Measurements from ENCODE around the gene TOGARAM2.

The TOGARAM2 gene

DNA sequence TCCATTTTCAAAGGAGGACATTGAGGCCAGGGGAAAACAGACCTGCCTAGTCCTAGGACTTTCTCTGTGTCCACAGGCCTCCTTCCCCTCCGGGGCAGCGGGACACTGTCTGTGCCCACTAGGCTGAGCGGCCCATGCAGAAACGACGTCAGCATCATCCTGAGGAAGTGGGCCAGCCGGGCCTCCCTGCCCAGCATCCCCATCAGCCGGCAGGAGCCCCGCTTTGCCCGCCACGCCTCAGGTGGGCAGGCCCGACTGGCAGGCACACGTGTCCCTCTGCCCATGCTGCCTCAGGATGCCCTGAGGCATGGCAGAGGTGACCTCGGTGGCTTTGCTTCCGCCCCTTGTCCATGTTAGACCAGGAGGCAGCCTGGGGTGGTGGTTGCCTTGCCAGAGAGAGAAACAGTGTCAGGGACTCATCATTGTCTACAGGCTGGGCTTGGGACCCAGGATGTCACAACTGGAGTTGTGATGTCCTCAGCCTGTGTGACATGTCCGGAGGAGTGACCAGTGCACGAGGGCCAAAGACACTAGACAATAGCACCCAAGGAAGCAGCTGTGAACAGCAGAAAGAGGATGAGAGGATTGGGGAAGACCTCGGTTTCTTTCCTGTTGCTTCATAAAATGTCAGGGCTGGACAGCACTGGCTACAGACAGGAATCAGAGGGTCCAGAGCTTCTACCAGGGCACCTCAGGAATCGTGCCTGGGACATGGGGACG lies 36.8 kb downstream of the TOGARAM2 start:
- no peak for DNase-seq

DNA sequence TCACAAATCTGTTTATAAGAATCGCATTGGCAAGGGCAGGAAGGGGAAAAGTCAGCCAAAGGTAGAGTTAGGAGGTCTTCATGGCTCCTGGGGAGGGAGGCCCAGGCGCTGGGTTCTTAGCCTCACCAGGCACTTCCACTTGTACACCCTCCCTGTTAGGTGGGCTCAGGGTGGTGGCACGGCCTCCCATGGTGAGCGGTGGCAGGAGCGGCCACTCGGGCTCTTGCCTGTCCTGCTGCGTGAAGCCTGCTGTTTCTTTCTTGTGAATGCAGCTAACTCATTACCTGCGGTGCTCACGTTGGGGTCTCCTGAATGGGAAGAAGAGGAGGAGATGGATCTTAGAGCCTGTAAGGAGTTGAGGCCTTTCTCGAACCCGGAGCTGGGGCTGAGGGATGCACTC lies 40.8 kb downstream of the TOGARAM2 start:
- no peak for DNase-seq

DNA sequence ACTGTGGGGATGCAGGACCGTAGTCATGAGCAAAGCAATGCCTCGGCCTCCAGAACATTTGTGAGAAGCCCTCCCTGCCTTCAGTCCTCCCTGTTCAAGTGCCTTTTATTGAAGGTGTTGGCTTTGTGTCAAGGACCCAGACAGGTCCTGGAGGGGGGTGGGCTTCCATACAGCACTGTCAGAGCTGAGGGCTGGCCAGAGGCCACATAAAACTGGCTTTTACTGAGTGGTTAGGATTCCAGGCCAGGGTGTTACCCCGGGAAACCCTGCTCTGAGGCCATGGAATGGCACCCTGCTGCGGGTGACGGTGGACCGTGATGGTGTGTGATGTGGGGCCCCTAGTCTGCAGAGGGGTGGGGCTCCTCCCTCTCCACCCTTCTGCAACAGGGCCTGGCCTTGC lies 41.6 kb downstream of the TOGARAM2 start:
- peak in 10 of 56 donors; percentile 4 to 54 (median 28) for DNase-seq

DNA sequence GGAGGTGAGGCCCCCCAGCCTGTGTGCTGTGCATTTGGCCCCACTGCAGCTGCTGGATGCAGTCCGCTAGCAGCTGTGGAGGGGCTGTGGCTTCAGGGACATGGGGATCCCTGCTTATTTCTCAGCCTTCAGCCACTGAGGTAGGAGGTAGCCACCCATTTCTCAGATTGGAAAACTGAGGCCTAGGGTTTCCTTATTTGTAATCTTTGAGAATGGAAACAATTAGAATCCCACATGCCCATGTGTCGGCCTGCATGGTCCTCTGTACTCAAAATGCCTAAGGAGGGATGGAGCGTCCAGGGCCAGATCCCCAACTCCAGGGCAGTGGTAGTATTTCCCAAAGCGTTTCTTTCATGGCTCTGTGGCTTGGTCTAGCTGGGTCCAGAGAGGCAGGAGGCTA lies 42.1 kb downstream of the TOGARAM2 start:
- no peak for DNase-seq

DNA sequence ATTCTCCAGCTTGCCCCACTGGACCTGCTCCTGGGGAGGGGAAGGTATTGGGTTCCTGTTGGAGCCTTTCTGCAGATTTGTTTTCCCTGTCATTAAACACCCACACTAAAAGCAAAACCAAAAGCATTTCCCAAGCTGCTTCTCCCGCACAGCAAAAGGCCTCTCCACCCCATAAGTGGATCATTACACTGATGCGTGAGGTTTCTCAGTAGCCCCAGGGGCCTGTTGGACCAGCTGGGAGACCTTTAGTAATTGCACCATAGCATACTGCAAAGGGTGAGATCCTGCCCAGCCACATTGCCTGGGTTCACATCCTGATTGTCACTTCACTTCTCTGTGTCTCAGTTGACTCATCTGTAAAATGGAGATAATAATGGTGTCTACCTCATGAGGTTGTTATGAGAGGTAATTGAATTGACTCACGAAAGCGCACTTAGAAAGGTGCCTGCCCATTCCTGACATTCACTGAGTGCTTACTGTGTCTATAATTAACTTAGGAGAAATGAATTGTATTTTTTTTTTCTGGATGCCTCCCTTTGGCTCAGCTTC lies 43.9 kb downstream of the TOGARAM2 start:
- no peak for DNase-seq

DNA sequence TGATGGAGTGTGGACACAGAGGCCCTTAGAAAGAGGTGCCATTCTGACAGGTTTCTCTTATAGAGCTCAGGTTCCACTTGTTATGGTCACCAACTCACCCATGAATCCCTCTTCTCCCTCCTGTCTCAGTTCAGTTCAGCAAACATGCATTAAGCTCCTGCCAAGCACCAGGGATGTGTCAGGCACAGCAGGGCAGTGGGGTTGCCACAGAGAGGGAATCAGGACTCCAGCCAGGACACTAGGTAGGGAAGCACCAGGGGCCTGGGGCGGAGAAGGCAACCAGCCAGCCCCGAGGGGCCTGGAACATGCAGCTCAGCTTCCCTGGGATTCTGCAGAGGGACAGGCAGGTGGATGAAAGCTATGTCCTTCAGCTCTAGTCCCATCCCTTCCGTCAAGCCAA lies 44.6 kb downstream of the TOGARAM2 start:
- DNase-seq, result no peak

DNA sequence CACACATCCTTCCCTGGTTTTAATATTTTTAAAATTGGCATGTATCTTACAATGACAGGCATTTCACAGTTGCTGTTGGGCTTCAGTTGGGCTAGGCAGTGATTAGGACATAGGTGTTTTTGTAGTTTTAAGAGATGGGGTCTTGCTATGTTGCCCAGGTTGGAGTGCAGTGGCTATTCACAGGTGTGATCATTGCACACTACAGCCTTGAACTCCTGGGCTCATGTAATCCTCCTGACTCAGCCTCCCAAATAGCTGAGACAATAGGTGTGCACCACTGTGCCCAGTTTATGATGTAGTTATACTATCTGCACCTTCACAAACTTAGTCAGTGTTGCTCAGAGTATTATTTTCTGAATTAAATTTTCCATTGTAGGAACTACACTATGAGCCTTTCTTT lies 49.9 kb downstream of the TOGARAM2 start:
- no peak for DNase-seq

DNA sequence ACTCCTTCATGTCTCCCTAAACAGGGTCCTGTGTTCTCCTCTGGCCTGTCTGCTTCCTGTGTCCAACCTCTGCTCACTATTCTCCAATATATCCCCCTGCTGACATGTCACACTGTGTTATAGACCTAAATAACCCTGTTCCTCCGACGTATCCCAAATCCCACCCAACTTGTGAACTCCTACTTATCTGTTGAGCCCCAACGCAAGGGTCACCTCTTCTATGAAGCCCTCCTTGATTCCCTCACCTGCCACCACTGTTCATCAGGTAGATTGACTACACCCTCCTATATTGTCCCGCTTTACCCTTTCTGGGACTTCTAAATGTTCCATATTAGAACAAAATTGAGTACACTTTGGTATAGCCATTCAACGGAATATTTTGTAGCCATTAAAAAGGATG lies 51.1 kb downstream of the TOGARAM2 start:
- DNase-seq, result no peak

DNA sequence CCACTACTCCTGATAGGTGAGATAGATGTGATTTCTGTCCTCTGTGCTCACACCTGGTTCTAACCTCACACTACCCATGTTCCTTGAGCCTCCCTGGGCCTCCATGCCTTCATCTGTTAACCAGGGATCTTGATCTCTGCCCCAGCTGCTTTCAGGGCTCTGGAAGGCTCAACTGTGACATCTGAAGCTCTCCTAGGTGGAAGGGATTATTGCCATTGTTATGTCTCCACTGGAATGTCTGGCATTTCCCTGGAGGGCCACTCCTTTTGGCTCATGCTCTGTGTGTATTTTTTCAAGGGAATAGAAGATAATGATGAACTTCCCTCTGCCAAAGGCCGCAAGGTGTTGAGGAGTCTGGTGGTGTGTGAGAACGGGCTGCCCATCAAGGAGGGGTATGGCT lies 52.1 kb downstream of the TOGARAM2 start:
- no peak for DNase-seq

DNA sequence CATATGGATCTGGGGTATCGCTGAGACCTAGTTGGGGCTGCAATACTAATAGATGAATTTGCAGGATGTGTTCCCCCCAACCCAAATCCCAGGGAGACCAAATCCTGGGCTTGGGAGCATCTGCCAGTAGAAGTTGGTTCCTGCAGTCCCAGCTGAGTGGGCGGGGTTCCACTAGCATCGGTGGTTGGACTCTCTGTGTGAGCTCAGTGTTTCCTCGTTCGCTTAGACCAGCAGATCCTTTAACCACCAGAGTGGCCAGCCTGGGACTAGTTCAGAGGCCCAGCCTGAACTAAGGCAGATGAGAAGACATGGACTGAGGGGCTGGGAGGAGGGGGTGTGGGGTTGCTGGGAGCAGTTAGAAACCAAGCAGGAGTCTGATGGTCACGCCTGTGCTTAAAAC lies 52.6 kb downstream of the TOGARAM2 start:
- DNase-seq, result no peak

DNA sequence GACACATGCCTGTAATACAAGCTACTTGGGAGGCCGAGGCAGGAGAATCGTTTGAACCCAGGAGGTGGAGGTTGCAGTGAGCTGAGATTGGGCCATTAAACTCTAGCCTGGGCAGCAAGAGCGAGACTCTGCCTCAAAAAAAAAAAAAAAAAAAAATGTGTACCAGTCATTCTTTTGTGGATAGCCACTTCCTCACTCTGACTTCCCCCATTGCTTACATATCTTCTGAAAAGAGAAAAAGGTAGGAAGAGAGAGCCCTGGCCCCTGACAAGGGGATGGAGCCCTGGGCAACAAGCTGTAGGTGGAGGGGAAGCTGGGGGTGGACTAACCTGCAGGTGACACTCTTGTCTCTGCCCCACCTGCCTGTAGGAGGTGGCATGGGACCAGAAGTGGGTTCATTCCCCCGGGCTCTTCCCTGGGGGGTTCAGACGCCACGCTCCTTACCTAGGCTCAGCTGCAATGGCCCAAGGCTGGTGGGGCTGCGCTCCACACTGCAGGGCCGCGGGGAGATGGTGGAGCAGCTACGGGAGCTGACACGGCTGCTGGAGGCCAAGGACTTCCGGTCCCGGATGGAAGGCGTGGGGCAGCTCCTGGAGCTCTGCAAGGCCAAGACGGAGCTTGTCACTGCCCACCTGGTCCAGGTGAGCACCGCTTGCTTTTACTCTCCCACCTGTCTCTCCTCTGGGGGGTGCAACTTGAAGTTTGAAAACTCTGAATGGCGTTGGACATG lies 54.1 kb downstream of the TOGARAM2 start:
- DNase-seq, result no peak

DNA sequence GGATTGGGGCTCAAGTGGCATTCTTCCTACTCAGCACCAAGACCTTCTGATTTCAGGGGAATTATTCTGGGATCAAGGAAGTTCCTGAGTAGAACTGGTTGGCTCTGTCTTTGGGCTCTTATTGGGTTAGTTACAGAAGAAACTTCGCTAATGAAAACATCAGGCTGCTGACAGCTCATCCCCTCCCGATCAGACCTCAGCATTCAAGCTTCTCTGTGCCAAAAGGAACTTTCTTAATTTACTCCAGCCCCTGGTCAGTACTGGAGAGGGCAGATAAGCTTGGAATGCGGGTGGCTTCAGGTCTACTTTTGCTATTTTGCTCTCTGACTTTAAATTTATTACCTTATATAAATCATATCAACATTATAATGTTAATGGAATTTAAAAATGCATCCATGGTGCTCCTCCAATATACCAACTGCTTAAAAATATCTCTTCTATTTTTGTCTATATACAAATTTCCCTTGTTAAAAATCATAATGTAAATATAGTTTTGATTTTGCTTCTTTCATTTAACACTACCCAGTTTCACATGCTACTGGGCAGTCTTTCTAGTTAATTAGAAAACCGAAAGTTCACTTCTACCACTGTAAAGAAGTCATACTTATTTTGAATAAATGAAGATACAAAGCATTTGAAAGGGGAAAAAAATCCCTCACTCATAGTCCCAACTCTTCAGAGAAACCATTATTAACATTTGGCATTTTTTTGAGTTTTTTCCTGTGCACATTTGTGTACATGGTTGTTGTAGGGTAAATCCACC lies 58.8 kb downstream of the TOGARAM2 start:
- no peak for DNase-seq

DNA sequence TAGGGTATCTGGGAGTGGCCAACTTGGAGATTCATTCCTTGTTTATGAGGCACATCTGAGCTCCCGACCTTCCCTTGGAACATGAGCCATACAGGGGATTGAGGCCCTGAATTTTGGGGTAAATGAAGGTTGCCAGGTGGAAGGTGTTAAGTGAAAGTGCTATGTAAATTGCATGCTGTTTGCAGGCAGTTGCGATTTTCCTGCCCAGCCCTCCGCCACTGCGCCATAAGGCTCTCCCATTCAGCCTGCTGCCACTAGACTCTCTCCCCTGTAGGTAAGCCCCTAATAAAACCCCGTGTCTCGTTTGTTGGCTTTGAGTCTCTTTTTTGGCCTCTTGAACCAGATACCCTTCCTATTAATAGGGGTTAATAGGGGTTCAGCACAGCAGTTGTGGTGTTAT lies 59.5 kb downstream of the TOGARAM2 start:
- no peak for DNase-seq

DNA sequence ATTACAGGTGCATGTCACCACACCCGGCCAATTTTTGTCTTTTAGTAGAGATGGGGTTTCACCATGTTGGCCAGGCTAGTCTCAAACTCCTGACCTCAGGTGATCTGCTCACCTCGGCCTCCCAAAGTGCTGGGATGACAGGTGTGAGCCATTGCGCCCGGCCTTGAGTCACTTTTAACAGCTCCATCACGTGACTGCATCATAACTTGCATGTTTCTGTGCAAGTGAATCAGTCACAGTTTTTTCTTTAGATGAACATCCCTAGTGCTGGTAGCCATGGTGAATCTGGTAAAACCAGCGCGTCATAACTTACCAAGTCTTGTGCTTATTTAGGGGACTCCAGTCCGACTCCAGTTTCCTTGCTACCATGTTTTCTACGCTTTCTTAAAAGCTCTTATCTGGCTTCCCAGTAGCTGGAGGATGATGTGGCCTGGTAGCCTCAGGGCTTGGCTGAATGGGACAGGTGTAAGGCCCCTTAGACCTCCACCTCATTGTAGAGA lies 60.1 kb downstream of the TOGARAM2 start:
- DNase-seq, result no peak

DNA sequence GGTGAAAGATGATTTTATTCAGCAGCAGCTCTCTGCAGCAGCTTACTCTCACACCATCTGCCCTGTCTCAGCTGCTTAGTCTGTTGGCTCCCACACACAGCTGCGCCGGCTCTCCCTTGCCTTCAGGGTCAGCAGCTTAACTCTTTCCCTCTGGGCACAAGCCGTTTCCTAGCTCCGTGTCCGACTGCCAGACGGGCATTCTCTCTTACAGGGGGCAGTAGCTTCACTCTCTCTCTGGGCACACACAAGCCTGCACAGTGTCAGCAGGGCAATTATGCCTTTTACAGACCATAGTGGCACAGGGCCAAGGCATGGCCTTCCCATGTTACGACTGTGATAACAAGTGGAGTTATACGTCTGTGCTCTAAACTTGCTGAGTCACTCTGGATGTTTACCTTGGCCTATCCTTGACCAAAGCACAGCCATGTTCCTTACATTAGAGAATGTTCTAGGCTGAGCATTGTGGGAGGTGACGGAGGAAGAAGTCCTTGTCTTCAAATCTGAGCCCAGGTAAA lies 61.5 kb downstream of the TOGARAM2 start:
- peak in 1 of 56 donors; percentile 3 for DNase-seq

DNA sequence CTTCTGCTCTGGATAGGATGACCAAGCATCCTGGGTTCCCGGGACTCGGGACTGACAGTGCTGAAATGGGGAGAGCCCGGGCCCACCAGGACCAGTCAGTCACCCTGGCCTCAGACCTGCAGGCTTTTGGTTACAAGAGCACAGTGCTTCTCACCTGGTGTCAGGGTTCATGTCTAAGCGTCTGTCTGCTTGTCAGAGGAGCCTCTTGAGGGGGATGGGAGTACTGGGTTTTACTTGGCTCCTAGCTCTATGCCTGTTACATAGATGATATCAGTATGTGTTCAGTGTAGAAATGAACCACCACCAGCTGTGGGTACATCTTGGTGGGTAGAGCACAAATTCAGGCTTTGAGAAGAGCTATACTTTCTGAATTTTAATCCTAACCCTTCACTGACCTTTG lies 63.4 kb downstream of the TOGARAM2 start:
- DNase-seq, result no peak

DNA sequence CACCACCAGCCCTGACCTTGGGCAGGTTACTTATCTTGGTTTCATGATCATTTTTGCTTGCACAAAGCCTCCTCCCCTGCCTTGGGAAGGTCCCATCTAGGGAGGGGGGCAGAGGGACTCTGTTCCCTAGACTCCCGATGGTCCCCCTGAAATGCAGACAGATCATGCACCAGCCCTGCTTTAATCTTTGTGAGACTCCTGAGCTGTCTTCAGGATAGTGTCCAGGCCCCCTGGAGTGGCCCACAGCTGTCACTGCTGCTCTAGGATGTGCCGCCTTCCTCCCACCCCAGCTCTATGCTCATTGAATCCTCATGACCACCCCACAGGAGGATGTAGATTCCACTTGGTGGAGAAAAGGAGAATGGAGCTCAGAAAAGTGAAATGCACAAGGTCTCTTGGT lies 65.2 kb downstream of the TOGARAM2 start:
- no peak for DNase-seq

DNA sequence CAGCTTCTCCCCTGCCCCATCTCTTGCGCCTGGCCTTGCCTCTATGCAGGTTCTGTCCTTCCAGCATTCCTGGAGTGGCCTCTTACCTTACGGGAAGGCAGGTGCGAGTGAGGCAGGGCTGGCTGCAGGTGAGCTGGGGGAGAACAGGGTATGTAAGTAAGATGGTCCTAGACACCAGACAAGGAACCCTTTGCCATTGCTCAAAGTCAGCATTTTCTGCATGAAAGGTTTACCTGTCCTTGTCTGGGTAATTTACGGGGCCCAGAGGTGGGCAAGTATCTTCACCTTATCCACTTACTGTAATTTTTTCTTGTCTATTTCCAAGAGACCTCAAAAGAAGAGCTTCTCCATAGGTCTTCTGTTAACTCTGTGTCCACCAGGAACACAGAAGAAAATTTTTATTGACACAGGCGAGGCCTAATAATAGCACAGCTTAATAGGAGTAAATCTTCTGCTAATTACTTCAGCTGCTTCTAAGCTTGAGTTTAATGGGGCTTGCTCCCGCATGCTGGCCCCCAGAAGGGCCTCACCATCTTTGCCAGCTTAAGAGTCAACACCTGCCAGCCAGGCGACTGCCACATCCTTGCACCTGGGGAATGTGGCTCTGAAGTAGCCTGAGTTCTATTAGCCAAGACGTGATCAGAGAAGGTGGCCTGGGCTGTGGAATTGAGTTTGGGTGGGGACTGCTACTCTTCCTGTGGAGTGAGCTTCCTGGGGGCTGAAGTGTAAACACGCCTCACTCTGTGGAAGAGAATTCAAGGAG lies 66.2 kb downstream of the TOGARAM2 start:
- DNase-seq, result no peak

DNA sequence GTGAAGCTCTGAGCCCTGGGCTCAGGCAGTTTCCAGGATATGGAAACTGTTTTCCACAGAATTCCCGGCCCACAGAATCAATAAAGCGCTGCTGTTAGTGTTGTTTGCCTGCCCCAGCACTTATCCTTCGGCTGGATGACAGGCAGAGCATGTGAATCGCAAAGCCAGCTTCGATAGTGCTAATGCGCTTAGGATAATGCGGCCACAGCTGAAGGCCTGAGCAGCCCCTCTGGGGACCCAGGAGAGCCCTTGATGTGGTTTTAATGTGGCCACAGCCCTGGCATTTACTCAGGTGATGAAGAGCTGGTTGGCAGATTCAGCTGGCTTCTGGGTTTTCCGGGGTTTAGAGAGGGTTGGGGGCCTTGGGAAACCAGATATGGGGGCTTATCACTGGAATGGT lies 69.5 kb downstream of the TOGARAM2 start:
- DNase-seq, result no peak

DNA sequence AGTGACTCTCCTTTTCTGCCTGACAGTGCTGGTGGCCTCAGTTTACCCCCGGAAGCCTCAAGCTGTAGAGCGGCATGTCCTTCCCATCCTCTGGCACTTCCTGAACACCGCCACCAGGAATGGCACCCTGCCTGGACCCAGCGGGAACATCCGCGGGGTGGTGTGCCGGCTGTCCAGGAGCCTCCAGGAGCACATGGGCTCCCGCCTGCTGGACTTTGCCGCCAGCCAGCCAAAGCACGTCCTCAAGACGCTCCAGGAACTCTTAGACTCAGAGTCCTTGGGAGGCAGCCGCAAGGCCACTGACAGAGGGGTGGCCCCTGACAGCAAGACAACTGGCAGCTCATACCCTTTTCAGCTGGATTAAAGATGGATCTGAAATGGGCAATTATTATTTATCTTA lies 70.6 kb downstream of the TOGARAM2 start:
- no peak for DNase-seq

DNA sequence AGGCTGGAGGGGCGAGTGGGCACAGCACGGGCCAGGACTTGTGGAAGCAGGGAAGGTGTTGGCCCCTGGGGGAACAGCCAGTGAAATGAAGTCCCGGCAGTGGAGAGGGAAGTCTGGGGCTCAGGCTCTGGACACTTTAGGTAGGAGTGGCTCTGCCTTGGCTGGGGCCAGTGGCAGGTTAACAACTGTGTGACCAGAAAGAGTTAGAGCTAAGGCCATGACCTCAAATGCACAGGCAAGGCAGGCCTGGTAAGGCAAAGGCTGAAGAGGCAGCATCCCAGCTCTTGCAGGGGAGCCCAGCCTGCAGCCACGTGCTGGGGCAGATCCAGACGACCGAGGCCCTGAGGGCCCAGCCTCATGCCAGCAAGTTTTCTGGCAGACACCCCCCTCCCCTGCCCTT lies 71.7 kb downstream of the TOGARAM2 start:
- no peak for DNase-seq

All from nucleus accumbens (tissue), 56 donors.